UCSD-AML1 (cell line): Measurements from ENCODE around the gene WDR45.

Experiments
- DNase-seq: peaks from one replicate; lab custom pipeline; 2025; ENCODE audit not compliant: unreplicated experiment; lab: John Stamatoyannopoulos, UW

WDR45 gene

GRCh38 chrX:49053223-49054072 is 26.2 kb downstream of the WDR45 start:
- DNase-seq, result no peak

GRCh38 chrX:49043987-49044281 is 35.8 kb downstream of the WDR45 start:
- no peak for DNase-seq

GRCh38 chrX:49043220-49043986 is 36.3 kb downstream of the WDR45 start, which contains the start of gene TFE3:
Gene TFE3 (minus strand): TSS chrX:49043357. CDS start chrX:49043226, 131 bp downstream.
- DNase-seq, result peak; percentile 96

GRCh38 chrX:49042581-49043219 is 37.0 kb downstream of the WDR45 start:
- no peak for DNase-seq

GRCh38 chrX:49041744-49042580 is 37.7 kb downstream of the WDR45 start:
- DNase-seq, result peak; percentile 33

- no peak for DNase-seq
Measured at GRCh38 chrX:49040376-49040955, 39.2 kb downstream of the WDR45 start.

GRCh38 chrX:49039598-49040375 is 39.9 kb downstream of the WDR45 start:
- peak; percentile 87 for DNase-seq

- DNase-seq, result no peak
Measured at GRCh38 chrX:49037883-49038475, 41.7 kb downstream of the WDR45 start.

- no peak for DNase-seq
Measured at GRCh38 chrX:49030283-49030682, 49.4 kb downstream of the WDR45 start.

- no peak for DNase-seq
Measured at GRCh38 chrX:49029876-49030275, 49.8 kb downstream of the WDR45 start.
